Hepatocyte (in vitro differentiated cells): Measurements from ENCODE around the gene MARCOL.

Experiments used
- CTCF ChIP-seq: fragments of 200-600 bp; sonication (generic); IDR thresholded peaks from 2 replicates; pipeline ENCODE4 v1.5.1; 2016; ENCODE audit warnings: antibody characterized with exemption, mild to moderate bottlenecking; ENCODE audit not compliant: poor library complexity
- EZH2 ChIP-seq: fragments of 200-600 bp; sonication (generic); IDR thresholded peaks from 2 replicates; pipeline ENCODE4 v1.6.1; 2016; ENCODE audit warnings: antibody characterized with exemption, mild to moderate bottlenecking, borderline replicate concordance
- EZH2phosphoT487 ChIP-seq: fragments of 200-600 bp; sonication (generic); IDR thresholded peaks from one replicate; pipeline ENCODE4 v1.6.1; 2018; ENCODE audit warnings: antibody characterized with exemption, mild to moderate bottlenecking, low read depth, moderate library complexity; ENCODE audit not compliant: unreplicated experiment, severe bottlenecking

- TF ChIP-seq CTCF (no peak), EZH2phosphoT487 (no peak), EZH2 (no peak)
Observed at GRCh38 chr5:148214665-148215185, 23.6 kb upstream of the MARCOL start.
